Neuronal stem cell (in vitro differentiated cells): Measurements from ENCODE around the gene SPACA7.

Source experiments
- DNase-seq: peaks from one replicate; pipeline ENCODE4 v3.0.0-alpha.2; 2013; ENCODE audit warnings: low spot score
- H2AFZ ChIP-seq: one replicate; pipeline ENCODE4 v1.6.1; 2013; ENCODE audit warnings: mild to moderate bottlenecking, low read length, inconsistent platforms
- H2AK5ac ChIP-seq: 2 replicates; pipeline ENCODE4 v1.6.1; 2013; ENCODE audit warnings: low read depth, mild to moderate bottlenecking, inconsistent platforms, low read length, moderate library complexity, mixed read lengths
- H2BK120ac ChIP-seq: 2 replicates; pipeline ENCODE4 v1.6.1; 2013; ENCODE audit warnings: low read depth, mild to moderate bottlenecking, inconsistent platforms, low read length, moderate library complexity, mixed read lengths
- H2BK12ac ChIP-seq: one replicate; pipeline ENCODE4 v1.6.1; 2013; ENCODE audit warnings: low read length, inconsistent platforms
- H2BK15ac ChIP-seq: 2 replicates; pipeline ENCODE4 v1.6.1; 2013; ENCODE audit warnings: mild to moderate bottlenecking, low read length, inconsistent platforms, mixed read lengths
- H2BK5ac ChIP-seq: one replicate; pipeline ENCODE4 v1.6.1; 2013; ENCODE audit warnings: inconsistent platforms, mild to moderate bottlenecking, low read length, moderate library complexity
- H3K14ac ChIP-seq: one replicate; pipeline ENCODE4 v1.6.1; 2013; ENCODE audit warnings: low read length, inconsistent platforms
- H3K18ac ChIP-seq: 2 replicates; pipeline ENCODE4 v1.6.1; 2013; ENCODE audit warnings: low read length, inconsistent platforms
- H3K23ac ChIP-seq: 2 replicates; pipeline ENCODE4 v1.6.1; 2013; ENCODE audit warnings: low read depth, mild to moderate bottlenecking, mixed read lengths, low read length, inconsistent platforms; ENCODE audit not compliant: poor library complexity
- H3K27ac ChIP-seq: replicated peaks from 3 replicates; pipeline ENCODE4 v1.5.1; 2013; ENCODE audit warnings: low read length, inconsistent platforms
- H3K27me3 ChIP-seq, 3 experiments: 2 replicates each; pipeline ENCODE4 v1.6.1; 2013; ENCODE audit warnings: low read length in 3 of 3, mild to moderate bottlenecking in 2 of 3, inconsistent platforms in 1 of 3, low read depth in 1 of 3, mixed read lengths in 1 of 3, moderate library complexity in 1 of 3; ENCODE audit not compliant: control insufficient read depth in 3 of 3, insufficient read depth in 3 of 3
- H3K36me3 ChIP-seq, 2 donors: replicated peaks in 1 of 2; 2 replicates each; pipeline ENCODE4 v1.6.1; 2013; ENCODE audit warnings: low read length in 2 of 2; ENCODE audit not compliant: control insufficient read depth in 2 of 2, insufficient read depth in 2 of 2
- H3K4ac ChIP-seq: 2 replicates; pipeline ENCODE4 v1.6.1; 2013; ENCODE audit warnings: inconsistent platforms, mild to moderate bottlenecking, low read length, moderate library complexity
- H3K4me1 ChIP-seq, 2 donors: 1 replicate in 1 of 2; 2 replicates in 1 of 2; pipeline ENCODE4 v1.6.1; 2013; ENCODE audit warnings: low read length in 2 of 2, low read depth in 1 of 2; ENCODE audit not compliant: control insufficient read depth in 2 of 2, insufficient read depth in 1 of 2
- H3K4me2 ChIP-seq: one replicate; pipeline ENCODE4 v1.6.1; 2013; ENCODE audit warnings: mild to moderate bottlenecking, low read length, inconsistent platforms; ENCODE audit not compliant: insufficient read depth, poor library complexity, severe bottlenecking
- H3K4me3 ChIP-seq, 2 donors: 2 replicates each; pipeline ENCODE4 v1.5.1; 2013; ENCODE audit warnings: low read length in 2 of 2, mild to moderate bottlenecking in 2 of 2, inconsistent platforms in 1 of 2, moderate library complexity in 1 of 2
- H3K79me1 ChIP-seq: one replicate; pipeline ENCODE4 v1.6.1; 2013; ENCODE audit warnings: low read depth, mild to moderate bottlenecking, inconsistent platforms, low read length, moderate library complexity
- H3K9ac ChIP-seq: one replicate; pipeline ENCODE4 v1.6.1; 2013; ENCODE audit warnings: mild to moderate bottlenecking, low read depth, low read length, inconsistent platforms; ENCODE audit not compliant: poor library complexity
- H3K9me3 ChIP-seq, 2 donors: replicated peaks in 1 of 2; 2 replicates each; pipeline versions ENCODE3 to v1.6.1; 2013; ENCODE audit warnings: low read length in 2 of 2, mild to moderate bottlenecking in 2 of 2, inconsistent platforms in 1 of 2, low read depth in 1 of 2, mixed read lengths in 1 of 2, moderate library complexity in 1 of 2; ENCODE audit not compliant: control insufficient read depth in 2 of 2, insufficient read depth in 1 of 2
- H4K8ac ChIP-seq: one replicate; pipeline ENCODE4 v1.6.1; 2013; ENCODE audit warnings: low read depth, mild to moderate bottlenecking, inconsistent platforms, low read length, moderate library complexity
- H4K91ac ChIP-seq: one replicate; pipeline ENCODE4 v1.6.1; 2013; ENCODE audit warnings: low read length, low read depth, mild to moderate bottlenecking, inconsistent platforms; ENCODE audit not compliant: poor library complexity
- WGBS, 2 donors: extraction: QIAGEN DNeasy Blood & Tissue Kit; methylation state at CpG; one replicate each; pipeline ENCODE4 v1.1.7; 2013; ENCODE audit warnings: missing lambda C conversion rate in 2 of 2, mixed read lengths in 1 of 2; ENCODE audit not compliant: insufficient read length in 2 of 2, insufficient replicate concordance in 1 of 2; ENCODE audit errors: extremely low coverage in 2 of 2; 5-methylcytosine and 5-hydroxymethylcytosine counted together

The SPACA7 gene

GRCh38 chr13:112350300-112350699, 25.9 kb upstream of the SPACA7 start:
- no peak overlapping the region for H3K4ac ChIP-seq
- no peak overlapping the region for H3K14ac ChIP-seq
- no peak for DNase-seq
- H3K9ac ChIP-seq = no peak overlapping the region
- peak overlapping the region; percentile 58 for H3K18ac ChIP-seq
- H3K4me1 ChIP-seq = peaks cover 26 to 35% of the 10 kb centered on the region in 2 donors
- no peak overlapping the region for H2AFZ ChIP-seq
- H3K9me3 ChIP-seq = peaks cover 0 to 1% of the 10 kb centered on the region in 2 donors
- peak overlapping the region; percentile 33 for H2AK5ac ChIP-seq
- no peaks in the 10 kb centered on the region for H3K79me1 ChIP-seq
- H2BK5ac ChIP-seq = peak overlapping the region; percentile 2
- H3K27me3 ChIP-seq = no peaks in the 10 kb centered on the region
- peak overlapping the region; percentile 19 for H2BK15ac ChIP-seq
- peak overlapping the region; percentile 94 for H4K8ac ChIP-seq
- H3K23ac ChIP-seq = no peak overlapping the region
- H3K4me2 ChIP-seq = no peak overlapping the region
- no peaks in the 10 kb centered on the region for H3K36me3 ChIP-seq
- H2BK120ac ChIP-seq = peak overlapping the region; percentile 56
- no peak overlapping the region for H4K91ac ChIP-seq
- H2BK12ac ChIP-seq = peak overlapping the region; percentile 48
- WGBS, 2 donors = no CpG with 5 or more reads among the region's 11 CpGs
- H3K27ac ChIP-seq = no peak overlapping the region
- H3K4me3 ChIP-seq = no peak overlapping the region

- no peak overlapping the region for H4K8ac ChIP-seq
- no peak overlapping the region for H2BK15ac ChIP-seq
- H2BK120ac ChIP-seq = no peak overlapping the region
- WGBS, 2 donors = no CpG with 5 or more reads among the region's 8 CpGs
- H3K27me3 ChIP-seq = no peaks in the 10 kb centered on the region
- H3K23ac ChIP-seq = no peak overlapping the region
- no peak overlapping the region for H2BK5ac ChIP-seq
- no peaks in the 10 kb centered on the region for H3K79me1 ChIP-seq
- no peak overlapping the region for H3K4me3 ChIP-seq
- H3K9ac ChIP-seq = no peak overlapping the region
- no peaks in the 10 kb centered on the region for H3K36me3 ChIP-seq
- no peak overlapping the region for H4K91ac ChIP-seq
- H3K4me2 ChIP-seq = no peak overlapping the region
- H2AK5ac ChIP-seq = no peak overlapping the region
- H3K4ac ChIP-seq = no peak overlapping the region
- H3K4me1 ChIP-seq = peaks cover 22 to 23% of the 10 kb centered on the region in 2 donors
- H3K27ac ChIP-seq = no peak overlapping the region
- DNase-seq = no peak
- H3K9me3 ChIP-seq = peaks cover 0 to 1% of the 10 kb centered on the region in 2 donors
- no peak overlapping the region for H2BK12ac ChIP-seq
- H2AFZ ChIP-seq = no peak overlapping the region
- H3K14ac ChIP-seq = no peak overlapping the region
- no peak overlapping the region for H3K18ac ChIP-seq
These were observed 24.3 kb upstream of the SPACA7 start for GRCh38 chr13:112351825-112352224.

- H3K4me1 ChIP-seq = peaks cover 14 to 24% of the 10 kb centered on the region in 2 donors
- WGBS, 2 donors = no CpG with 5 or more reads among the region's 11 CpGs
- H3K79me1 ChIP-seq = no peaks in the 10 kb centered on the region
These were observed 22.3 kb upstream of the SPACA7 start for GRCh38 chr13:112353856-112354255.

GRCh38 chr13:112354330-112355273, 21.6 kb upstream of the SPACA7 start:
- Histone ChIP-seq H4K91ac (peak overlapping the region; percentile 85), H2BK120ac (peak overlapping the region; percentile 97), H3K36me3 (peaks cover 0 to 2% of the 10 kb centered on the region in 2 donors), H3K79me1 (no peaks in the 10 kb centered on the region), H2BK5ac (no peak overlapping the region), H3K4me3 (no peak overlapping the region), H3K27ac (no peak overlapping the region), H2BK12ac (peak overlapping the region; percentile 77), H2BK15ac (peak overlapping the region; percentile 91), H3K18ac (peak overlapping the region; percentile 84), H3K4me1 (peaks cover 14 to 24% of the 10 kb centered on the region in 2 donors), H3K4ac (no peak overlapping the region), H3K9ac (no peak overlapping the region), H3K9me3 (peaks cover 0 to 6% of the 10 kb centered on the region in 2 donors), H3K27me3 (peaks cover 0 to 2% (median 0%) of the 10 kb centered on the region in 3 experiments), H4K8ac (no peak overlapping the region), H2AFZ (no peak overlapping the region), H3K14ac (no peak overlapping the region), H3K23ac (no peak overlapping the region), H2AK5ac (peak overlapping the region; percentile 92), H3K4me2 (no peak overlapping the region)
- WGBS, 2 donors = no CpG with 5 or more reads among the region's 32 CpGs
- no peak for DNase-seq

More at GRCh38 chr13:112353856-112354255, 22.3 kb upstream of the SPACA7 start:
- no peak for DNase-seq
- H2BK120ac ChIP-seq = peak overlapping the region; percentile 97
- no peak overlapping the region for H3K14ac ChIP-seq
- no peak overlapping the region for H2BK12ac ChIP-seq
- no peak overlapping the region for H4K8ac ChIP-seq
- H3K4me3 ChIP-seq = no peak overlapping the region
- peak overlapping the region; percentile 92 for H2AK5ac ChIP-seq
- peaks cover 0 to 2% (median 0%) of the 10 kb centered on the region in 3 experiments for H3K27me3 ChIP-seq
- H3K4ac ChIP-seq = no peak overlapping the region
- peak overlapping the region; percentile 84 for H3K18ac ChIP-seq
- no peak overlapping the region for H2BK5ac ChIP-seq
- H2BK15ac ChIP-seq = peak overlapping the region; percentile 91
- no peak overlapping the region for H3K23ac ChIP-seq
- H4K91ac ChIP-seq = no peak overlapping the region
- H3K9ac ChIP-seq = no peak overlapping the region
- no peak overlapping the region for H2AFZ ChIP-seq
- peaks cover 0 to 6% of the 10 kb centered on the region in 2 donors for H3K9me3 ChIP-seq
- H3K36me3 ChIP-seq = peaks cover 0 to 2% of the 10 kb centered on the region in 2 donors
- H3K27ac ChIP-seq = no peak overlapping the region
- H3K4me2 ChIP-seq = no peak overlapping the region
